HepG2 (cell line): Measurements from ENCODE around the gene GRM7. TPM values are rescaled to one million over a fixed set of nuclear protein-coding genes. Genes with fewer than 3 reads are reported as not detected.

Source experiments
- ATAC-seq: fragments of 200-7000 bp; cut with Tn5 transposase; 3 replicates; pipeline ENCODE4 v1.9.1; 2020; ENCODE audit warnings: mild to moderate bottlenecking, moderate library complexity
- BruUV-seq: library from RNA; stranded (reverse); fragments of 400-500 nt; replicated peaks from 2 replicates; lab custom pipeline; 2021; lab: Mats Ljungman, UMichigan
- CTCF ChIA-PET: fragments of 300-600 bp; formaldehyde crosslinking; extraction: SDS; loops from one replicate; lab custom pipeline; 2021; ENCODE audit warnings: low total read pairs, inconsistent platforms, low intra/inter-chr PET ratio; lab: Yijun Ruan, JAX
- POLR2A ChIA-PET: fragments of 350-600 bp; sonication (Branson Sonifier 250); formaldehyde crosslinking; loops from one replicate; lab custom pipeline; 2020; ENCODE audit warnings: antibody characterized with exemption, inconsistent platforms; lab: Yijun Ruan, JAX
- DNase-seq: peaks from one replicate; pipeline ENCODE4 v3.0.0-alpha.2; 2015; ENCODE audit warnings: low spot score
- FAIRE-seq: peaks from 3 replicates; lab custom pipeline; 2011; peaks lifted over from hg19 to GRCh38; lab: Jason Lieb, UNC
- H2AFZ ChIP-seq: one replicate; pipeline ENCODE4 v1.6.1; 2011; ENCODE audit warnings: low read length, inconsistent platforms
- H3K27ac ChIP-seq: fragments of 300-600 bp; 3 replicates; pipeline ENCODE4 v1.8.0; 2011; ENCODE audit warnings: mixed run types, mild to moderate bottlenecking, mixed read lengths, low read length, inconsistent platforms; ENCODE audit not compliant: insufficient read depth; ENCODE audit errors: extremely low read length
- H3K27me3 ChIP-seq, 2 experiments: fragments of 200-600 bp in 1 of 2; 2 replicates in 1 of 2; 3 replicates in 1 of 2; pipeline versions ENCODE4 v1.6.0 to v1.8.0; 2011; ENCODE audit warnings: low read length in 2 of 2, mild to moderate bottlenecking in 2 of 2, moderate library complexity in 2 of 2, inconsistent platforms in 1 of 2; ENCODE audit not compliant: insufficient read depth in 2 of 2, control insufficient read depth in 1 of 2
- H3K36me3 ChIP-seq, 2 experiments: fragments of 200-600 bp in 1 of 2; replicated peaks in 1 of 2; 2 replicates in 1 of 2; 3 replicates in 1 of 2; pipeline versions ENCODE4 v1.5.1 to v1.8.0; 2011; ENCODE audit warnings: low read length in 2 of 2, inconsistent platforms in 1 of 2; ENCODE audit not compliant: insufficient read depth in 2 of 2, control insufficient read depth in 1 of 2
- H3K4me1 ChIP-seq: 2 replicates; pipeline ENCODE4 v1.5.1; 2012; ENCODE audit warnings: low read length, inconsistent platforms; ENCODE audit not compliant: insufficient read depth
- H3K4me2 ChIP-seq: 2 replicates; pipeline ENCODE4 v1.6.0; 2011; ENCODE audit warnings: low read depth, low read length, inconsistent platforms
- H3K4me3 ChIP-seq, 3 experiments: fragments of 200-600 bp in 1 of 3; sonication (generic), shearing (Covaris generic) in 1 of 3; replicated peaks in 1 of 3; 2 replicates each; pipeline ENCODE4 v1.5.1; 2011 to 2016; ENCODE audit warnings: low read length in 3 of 3, inconsistent platforms in 2 of 3, low read depth in 2 of 3, mild to moderate bottlenecking in 2 of 3, control low read depth in 1 of 3, mixed read lengths in 1 of 3; ENCODE audit not compliant: insufficient read depth in 1 of 3
- H3K79me2 ChIP-seq: one replicate; pipeline ENCODE4 v1.6.1; 2011; ENCODE audit warnings: low read length, inconsistent platforms; ENCODE audit not compliant: insufficient read depth
- H3K9ac ChIP-seq: 2 replicates; pipeline ENCODE4 v1.6.0; 2011; ENCODE audit warnings: mild to moderate bottlenecking, low read depth, low read length, inconsistent platforms; ENCODE audit not compliant: insufficient read depth
- H3K9me3 ChIP-seq: 2 replicates; pipeline ENCODE4 v1.5.1; 2012; ENCODE audit warnings: mild to moderate bottlenecking, low read length
- H4K20me1 ChIP-seq: 2 replicates; pipeline ENCODE4 v1.6.0; 2011; ENCODE audit warnings: inconsistent platforms, mild to moderate bottlenecking, low read length, moderate library complexity; ENCODE audit not compliant: insufficient read depth
- BATF2 ChIP-seq: sonication (generic); formaldehyde crosslinking; IDR thresholded peaks from 2 replicates; pipeline ENCODE4 v1.8.0; 2022; ENCODE audit warnings: mild to moderate bottlenecking, missing genetic modification reagents, moderate library complexity
- EP300 ChIP-seq, 3 experiments: sonication (generic) in 1 of 3; formaldehyde crosslinking in 1 of 3; IDR thresholded peaks; 2 replicates each; pipeline versions ENCODE4 v1.5.1 to v1.6.1; 2011 to 2020; ENCODE audit warnings: low read depth in 2 of 3, low read length in 2 of 3, borderline replicate concordance in 1 of 3, improper control_type of control experiment in 1 of 3, mild to moderate bottlenecking in 1 of 3, missing genetic modification reagents in 1 of 3, moderate library complexity in 1 of 3
- KAT7 ChIP-seq: IDR thresholded peaks from 2 replicates; pipeline ENCODE4 v1.6.1; 2018; ENCODE audit warnings: borderline replicate concordance, missing compliant biosample characterization
- LCORL ChIP-seq, 2 experiments: fragments of 450-650 bp in 1 of 2; sonication (generic) in 1 of 2; formaldehyde crosslinking in 1 of 2; IDR thresholded peaks; 2 replicates each; pipeline versions ENCODE4 v1.5.0 to v1.6.1; 2017 to 2020; ENCODE audit warnings: antibody characterized with exemption in 1 of 2, missing genetic modification reagents in 1 of 2
- NAIF1 ChIP-seq: sonication (generic); formaldehyde crosslinking; IDR thresholded peaks from 2 replicates; pipeline ENCODE4 v1.5.0; 2020; ENCODE audit warnings: mild to moderate bottlenecking, missing genetic modification reagents, borderline replicate concordance
- NR2C2 ChIP-seq: sonication (generic); formaldehyde crosslinking; IDR thresholded peaks from 2 replicates; pipeline ENCODE4 v1.4.0; 2020; ENCODE audit warnings: missing genetic modification reagents, mild to moderate bottlenecking, moderate library complexity, borderline replicate concordance
- PRPF4 ChIP-seq: fragments of 200-400 bp; formaldehyde crosslinking; IDR thresholded peaks from 2 replicates; pipeline ENCODE4 v1.6.1; 2016; ENCODE audit warnings: low read length, low read depth; ENCODE audit not compliant: poor library complexity, severe bottlenecking
- THAP7 ChIP-seq: sonication (generic); formaldehyde crosslinking; IDR thresholded peaks from 2 replicates; pipeline ENCODE4 v1.8.1; 2023; ENCODE audit warnings: mild to moderate bottlenecking, missing genetic modification reagents
- ZBTB34 ChIP-seq: sonication (generic); formaldehyde crosslinking; IDR thresholded peaks from 2 replicates; pipeline ENCODE4 v1.8.0; 2022; ENCODE audit warnings: mild to moderate bottlenecking, missing genetic modification reagents
- ZFP82 ChIP-seq: sonication (generic); formaldehyde crosslinking; IDR thresholded peaks from 2 replicates; pipeline ENCODE4 v1.5.1; 2020; ENCODE audit warnings: mild to moderate bottlenecking, missing genetic modification reagents, borderline replicate concordance
- ZNF17 ChIP-seq: sonication (generic); formaldehyde crosslinking; IDR thresholded peaks from 2 replicates; pipeline ENCODE4 v1.5.0; 2020; ENCODE audit warnings: mild to moderate bottlenecking, missing genetic modification reagents
- ZNF275 ChIP-seq: sonication (generic); formaldehyde crosslinking; IDR thresholded peaks from 2 replicates; pipeline ENCODE4 v1.8.0; 2022; ENCODE audit warnings: missing genetic modification reagents, mild to moderate bottlenecking, inconsistent platforms, borderline replicate concordance
- ZNF354B ChIP-seq: sonication (generic); formaldehyde crosslinking; IDR thresholded peaks from 2 replicates; pipeline ENCODE4 v1.8.0; 2022; ENCODE audit warnings: mild to moderate bottlenecking, missing genetic modification reagents
- ZNF468 ChIP-seq: sonication (generic); formaldehyde crosslinking; IDR thresholded peaks from 2 replicates; pipeline ENCODE4 v1.8.0; 2022; ENCODE audit warnings: mild to moderate bottlenecking, moderate library complexity, missing genetic modification reagents
- ZNF569 ChIP-seq: sonication (generic); formaldehyde crosslinking; IDR thresholded peaks from 2 replicates; pipeline ENCODE4 v1.5.0; 2020; ENCODE audit warnings: mild to moderate bottlenecking, missing genetic modification reagents, moderate library complexity, borderline replicate concordance
- ZNF780A ChIP-seq: sonication (generic); formaldehyde crosslinking; IDR thresholded peaks from 2 replicates; pipeline ENCODE4 v1.8.0; 2022; ENCODE audit warnings: mild to moderate bottlenecking, missing genetic modification reagents, moderate library complexity
- WGBS: methylation state at CpG from one replicate; pipeline ENCODE4 v1.1.6; 2017; ENCODE audit warnings: low lambda C conversion rate; 5-methylcytosine and 5-hydroxymethylcytosine counted together
- in situ Hi-C: cut with HindIII; loops from 2 replicates; pipeline ENCODE4 v1.10.0; 2017; ENCODE audit warnings: low pct_unique_long_range_greater_than_20kb; ENCODE audit not compliant: extremely low pct_ligation_motif_present
- intact Hi-C: fragments of 100-400 bp; cut with micrococcal nuclease; formaldehyde crosslinking; loops from one replicate; pipeline ENCODE4 v1.10.0; 2022; ENCODE audit not compliant: unreplicated experiment
- polyA plus RNA-seq, 8 experiments: library from polyadenylated mRNA; depleted of rRNA in 3 of 8; stranded (reverse) in 7 of 8; unstranded in 1 of 8; fragments of >200 nt; fragmentation: Illumina TruSeq in 4 of 8; extraction: Trizol in 4 of 8; gene quantifications; 2 replicates each; pipeline versions ENCODE4 v1.2.1 to v1.2.3, GENCODE V29; 2011 to 2016; ENCODE audit warnings: low read depth in 4 of 8, missing spikeins in 1 of 8, mixed read lengths in 1 of 8; ENCODE audit not compliant: insufficient read depth in 1 of 8
- total RNA-seq, 5 experiments: library from RNA; depleted of rRNA; stranded (reverse); fragments of >200 nt; fragmentation: Illumina TruSeq; extraction: Trizol; gene quantifications; 2 replicates each; pipeline ENCODE4 v1.2.3, GENCODE V29; 2016; ENCODE audit warnings: low read depth in 1 of 5

The GRM7 gene
- total and polyA plus RNA-seq, 2 of the 13 experiments (the other 11 are each of a cell fraction or from before 2014, with no cell fraction given): not detected

- Histone ChIP-seq H2AFZ (no peak overlapping the region), H3K27me3 (no peaks in the 10 kb centered on the region), H3K4me3 (no peak overlapping the region), H3K4me2 (no peak overlapping the region), H3K4me1 (no peaks in the 10 kb centered on the region), H3K36me3 (no peaks in the 10 kb centered on the region), H4K20me1 (no peaks in the 10 kb centered on the region), H3K27ac (no peak overlapping the region), H3K79me2 (no peaks in the 10 kb centered on the region), H3K9me3 (peaks cover 78% of the 10 kb centered on the region), H3K9ac (no peak overlapping the region)
- DNase-seq (no peak), FAIRE-seq (no peak), ATAC-seq (no peak)
- intact Hi-C loops (no loop called here), in situ Hi-C loops (no loop called here)
- TF ChIP-seq LCORL (IDR thresholded peaks at IDR 0.05) (no peak), LCORL (CRISPR knock-in tag; IDR thresholded peaks at IDR 0.05) (no peak), NAIF1 (CRISPR knock-in tag) (no peak), ZFP82 (no peak), NR2C2 (no peak), ZNF780A (CRISPR knock-in tag) (no peak), BATF2 (CRISPR knock-in tag) (no peak), ZNF354B (CRISPR knock-in tag) (no peak), KAT7 (CRISPR knock-in tag) (no peak), ZNF468 (CRISPR knock-in tag) (no peak), ZBTB34 (CRISPR knock-in tag) (no peak), EP300 (IDR thresholded peaks at IDR 0.05; ENCODE audit: low read depth in 2 of 2, low read length in 2 of 2) (no peak), EP300 (CRISPR knock-in tag; IDR thresholded peaks at IDR 0.05; ENCODE audit: borderline replicate concordance) (no peak), PRPF4 (no peak), ZNF275 (CRISPR knock-in tag) (no peak), THAP7 (CRISPR knock-in tag) (no peak), ZNF17 (no peak), ZNF569 (no peak)
- no TSS peak for BruUV-seq
- 0% methylated on average over 2 of the region's 2 CpGs for WGBS
- ChIA-PET POLR2A (no interaction called here), CTCF (no interaction called here)
These were observed 835.4 kb downstream of the GRM7 start for GRCh38 chr3:7696320-7696719.
